GM18526 (cell line): ENCODE results near the gene DHRS7B.

Source experiments
- POLR2A ChIP-seq: IDR thresholded peaks from 3 replicates; pipeline ENCODE4 v1.6.1; 2011; ENCODE audit not compliant: insufficient read length; ENCODE audit errors: extremely low read depth

DHRS7B gene

GRCh38 chr17:21233581-21234347, 107.0 kb downstream of the DHRS7B start:
- TF ChIP-seq POLR2A: no peak

GRCh38 chr17:21235921-21236320, 109.2 kb downstream of the DHRS7B start:
- no peak for TF ChIP-seq POLR2A

- TF ChIP-seq POLR2A: no peak
Measured at GRCh38 chr17:21239680-21240368, 113.1 kb downstream of the DHRS7B start.

GRCh38 chr17:21240369-21241055, 113.7 kb downstream of the DHRS7B start:
- no peak for TF ChIP-seq POLR2A
